Measurements from ENCODE around the gene TAP2. TPM values are rescaled to one million over a fixed set of nuclear protein-coding genes. Genes with fewer than 3 reads are reported as not detected.
A peak's percentile ranks its signal among the peaks of the same experiment; 100 is the strongest.

TAP2 gene
- total and polyA plus RNA-seq, 10 of the 15 experiments (the other 5 are each of a cell fraction or from before 2014, with no cell fraction given): 5.3 to 77.2 (median 35.3) TPM

DNA sequence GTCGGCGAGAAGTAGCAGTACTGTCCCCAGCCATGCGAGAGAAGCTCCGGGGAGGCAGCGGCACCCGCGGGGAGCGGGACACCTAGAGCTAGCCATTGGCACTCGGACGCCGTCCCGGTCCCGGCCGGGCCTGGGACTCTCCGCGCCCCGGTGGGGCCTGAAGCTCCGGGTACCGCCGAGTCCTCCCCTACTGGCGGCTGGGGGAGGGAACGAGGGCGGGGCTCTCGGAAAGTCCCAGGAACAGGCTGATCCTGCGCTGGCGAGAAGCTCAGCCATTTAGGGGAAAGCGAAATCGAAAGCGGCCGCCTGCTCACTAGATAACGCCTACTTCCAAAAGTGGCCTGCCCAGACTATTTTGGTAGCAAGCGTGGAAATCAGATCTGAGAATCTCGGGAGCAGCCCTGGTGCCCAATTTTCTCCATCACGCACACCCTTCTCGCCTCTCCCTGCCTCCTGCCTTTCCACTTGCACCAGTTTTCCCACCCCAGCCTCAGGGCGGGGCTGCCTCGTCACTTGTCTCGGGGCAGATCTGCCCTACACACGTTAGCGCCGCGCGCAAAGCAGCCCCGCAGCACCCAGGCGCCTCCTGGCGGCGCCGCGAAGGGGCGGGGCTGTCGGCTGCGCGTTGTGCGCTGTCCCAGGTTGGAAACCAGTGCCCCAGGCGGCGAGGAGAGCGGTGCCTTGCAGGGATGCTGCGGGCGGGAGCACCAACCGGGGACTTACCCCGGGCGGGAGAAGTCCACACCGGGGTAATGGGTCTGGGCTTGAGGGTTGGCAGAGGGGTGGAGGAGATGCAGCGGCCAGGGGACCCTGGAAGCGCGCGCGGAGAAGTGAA lies 15.2 kb upstream of the TAP2 start, which contains the start of the genes PSMB9 and TAP1:
PSMB9 (plus strand) TSS at position 652 of the 835 bp plus-strand sequence; CDS start at position 690, 38 bp downstream.
TAP1 (minus strand) TSS at position 164 of the 835 bp plus-strand sequence; CDS start at position 96, 68 bp downstream.
- Histone ChIP-seq H4K20me1 (ENCODE audit: control insufficient read depth, insufficient read depth) (no peaks in the 10 kb centered on the region), H2AFZ (ENCODE audit: control insufficient read depth, low read depth, low read length) (peak within 1 kb of the TSS; percentile 96), H3K4me2 (ENCODE audit: control insufficient read depth, insufficient read depth) (peak within 1 kb of the TSS; percentile 96), H3K36me3 (ENCODE audit: control insufficient read depth in 2 of 2, insufficient read depth in 2 of 2, low read length in 1 of 2) (peaks cover 6 to 37% of the 10 kb centered on the region in 2 experiments), H3K79me2 (ENCODE audit: control insufficient read depth, insufficient read depth, low read length) (peaks cover 85% of the 10 kb centered on the region), H3K27ac (ENCODE audit: control insufficient read depth, insufficient read depth) (peak within 1 kb of the TSS; percentile 100), H3K9ac (ENCODE audit: control insufficient read depth, insufficient read depth, low read length) (peak within 1 kb of the TSS; percentile 99), H3K4me1 (ENCODE audit: control insufficient read depth, insufficient read depth, low read length) (peaks cover 32% of the 10 kb centered on the region), H3K27me3 (replicated peaks in 1 of 2; ENCODE audit: control insufficient read depth in 2 of 2, insufficient read depth in 2 of 2, low read length in 1 of 2) (no peaks in the 10 kb centered on the region), H3K9me3 (replicated peaks; ENCODE audit: control insufficient read depth, insufficient read depth, low read length) (no peaks in the 10 kb centered on the region), H3K4me3 (peak within 1 kb of the TSS; percentile 88)
- WGBS (ENCODE audit: insufficient coverage, insufficient replicate concordance, low lambda C conversion rate, missing lambda C conversion rate): 1% methylated on average over 68 of the region's 68 CpGs
- ChIA-PET CTCF (interaction anchor here (0.6 to 8.0 kb wide), 14 partner anchors 10 to 162 kb away, joined by 3 to 299 read pairs (median 6); partner anchors contain the start of genes HLA-DMA, PSMB8 and TAP2), RAD21 (ENCODE audit: unreplicated experiment) (interaction anchor here (0.8 to 7.7 kb wide), 16 partner anchors 12 to 658 kb away, joined by 3 to 269 read pairs (median 4); partner anchors contain the start of genes HLA-DMA, HLA-DOB, HLA-DPA1 and PSMB8), POLR2A (interaction anchor here (0.7 to 8.1 kb wide), 22 partner anchors 8 to 664 kb away, joined by 3 to 357 read pairs (median 6); partner anchors contain the start of genes BRD2, HLA-DMA, HLA-DMB and HLA-DPA1), SMC1A (ENCODE audit: uncharacterized antibody, unreplicated experiment) (interaction anchor here (0.6 to 7.5 kb wide), 14 partner anchors 8 to 414 kb away, joined by 3 to 131 read pairs (median 3); partner anchors contain the start of genes HLA-DQB1, HLA-DRA, PSMB8 and TAP2)
- FAIRE-seq (peak; percentile 81), DNase-seq (ENCODE audit: low read depth, low spot score) (peak; percentile 89), ATAC-seq (peak; percentile 88)
- BruUV-seq (replicated peaks): no TSS peak
- intact Hi-C loops (cut with micrococcal nuclease; ENCODE audit: unreplicated experiment): loop anchor here (1.0 to 10.0 kb wide), 3 partner anchors 9 to 249 kb away; partner anchors contain the start of genes PSMB8 and TAP2
- in situ Hi-C loops (cut with MboI): no loop called here
- peak; percentile 79 for TF ChIP-seq RB1 (IDR thresholded peaks at IDR 0.05; ENCODE audit: borderline replicate concordance)
- peak; percentile 95 for TF ChIP-seq IKZF1 (conservative IDR thresholded peaks at IDR 0.05)
- 0 out of 2 replicates have a peak, but pooled peaks have one; percentile 12 for TF ChIP-seq NRF1 (conservative IDR thresholded peaks at IDR 0.05; ENCODE audit: low read depth, low read length)
- TF ChIP-seq NFXL1 (IDR thresholded peaks at IDR 0.05; ENCODE audit: borderline replicate concordance): no peak
- 0 out of 2 replicates have a peak, but pooled peaks have one; percentile 30 for TF ChIP-seq ZBED1 (IDR thresholded peaks at IDR 0.05; ENCODE audit: borderline replicate concordance)
- peak; percentile 25; the same call in 1 of the 2 replicates for TF ChIP-seq MTA2 (IDR thresholded peaks at IDR 0.05; ENCODE audit: low read depth)
- TF ChIP-seq RCOR1 (conservative IDR thresholded peaks at IDR 0.05; ENCODE audit: low read depth, low read length): peak; percentile 85; the same call in 1 of the 2 replicates
- TF ChIP-seq ATF7 (IDR thresholded peaks at IDR 0.05; ENCODE audit: low read depth): peak; percentile 59; the same call in 1 of the 2 replicates
- TF ChIP-seq, protein P1, sequence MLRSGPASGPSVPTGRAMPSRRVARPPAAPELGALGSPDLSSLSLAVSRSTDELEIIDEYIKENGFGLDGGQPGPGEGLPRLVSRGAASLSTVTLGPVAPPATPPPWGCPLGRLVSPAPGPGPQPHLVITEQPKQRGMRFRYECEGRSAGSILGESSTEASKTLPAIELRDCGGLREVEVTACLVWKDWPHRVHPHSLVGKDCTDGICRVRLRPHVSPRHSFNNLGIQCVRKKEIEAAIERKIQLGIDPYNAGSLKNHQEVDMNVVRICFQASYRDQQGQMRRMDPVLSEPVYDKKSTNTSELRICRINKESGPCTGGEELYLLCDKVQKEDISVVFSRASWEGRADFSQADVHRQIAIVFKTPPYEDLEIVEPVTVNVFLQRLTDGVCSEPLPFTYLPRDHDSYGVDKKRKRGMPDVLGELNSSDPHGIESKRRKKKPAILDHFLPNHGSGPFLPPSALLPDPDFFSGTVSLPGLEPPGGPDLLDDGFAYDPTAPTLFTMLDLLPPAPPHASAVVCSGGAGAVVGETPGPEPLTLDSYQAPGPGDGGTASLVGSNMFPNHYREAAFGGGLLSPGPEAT (IDR thresholded peaks at IDR 0.05; ENCODE audit: low read depth): peak; percentile 96
- TF ChIP-seq HDGF (IDR thresholded peaks at IDR 0.05): peak; percentile 12; the same call in 1 of the 2 replicates
- TF ChIP-seq RBBP5 (conservative IDR thresholded peaks at IDR 0.05): 0 out of 2 replicates have a peak, but pooled peaks have one; percentile 69
- peak; percentile 100 for TF ChIP-seq RFX5 (IDR thresholded peaks at IDR 0.05; ENCODE audit: low read depth, low read length)
- TF ChIP-seq SMAD5 (IDR thresholded peaks at IDR 0.05; ENCODE audit: low read depth): peak; percentile 21
- TF ChIP-seq MEF2A (IDR thresholded peaks at IDR 0.05; ENCODE audit: insufficient read depth, low read depth, low read length): peak; percentile 44; the same call in 1 of the 2 replicates
- no peak for TF ChIP-seq SMAD1 (IDR thresholded peaks at IDR 0.05; ENCODE audit: low read depth, partially characterized antibody)
- TF ChIP-seq CHD1 (IDR thresholded peaks at IDR 0.05; ENCODE audit: low read depth, low read length): no peak
- no peak for TF ChIP-seq NR2C2 (IDR thresholded peaks at IDR 0.05; ENCODE audit: borderline replicate concordance, control insufficient read depth, insufficient read length, low read depth)
- peak; percentile 43; the same call in 1 of the 2 replicates for TF ChIP-seq TARDBP (IDR thresholded peaks at IDR 0.05; ENCODE audit: borderline replicate concordance)
- peak; percentile 50; the same call in 1 of the 2 replicates for TF ChIP-seq ASH2L (IDR thresholded peaks at IDR 0.05; ENCODE audit: borderline replicate concordance, low read depth)
- peak; percentile 45; the same call in 1 of the 2 replicates for TF ChIP-seq GATAD2B (conservative IDR thresholded peaks at IDR 0.05; ENCODE audit: low read depth)
- TF ChIP-seq POLR2AphosphoS2 (IDR thresholded peaks at IDR 0.05; ENCODE audit: low read depth, low read length): peak; percentile 64
- peak; percentile 9 for TF ChIP-seq SP1 (IDR thresholded peaks at IDR 0.05; ENCODE audit: low read depth, low read length)
- TF ChIP-seq ZNF274 (IDR thresholded peaks at IDR 0.05; ENCODE audit: insufficient read depth, insufficient read length): no peak
- peak; percentile 50; the same call in 1 of the 2 replicates for TF ChIP-seq NFIC (IDR thresholded peaks at IDR 0.05; ENCODE audit: low read depth, low read length)

Data from GM12878 (cell line).